GM20000 (cell line): ENCODE data around the gene TMPRSS11A.

ENCODE experiments used
- DNase-seq: peaks from one replicate; pipeline ENCODE4 v3.0.0; 2012; ENCODE audit warnings: low spot score
- CTCF ChIP-seq: IDR thresholded peaks from 2 replicates; pipeline ENCODE4 v1.5.1; 2012; ENCODE audit warnings: mild to moderate bottlenecking, control low read depth; ENCODE audit errors: extremely low read depth, missing control alignments

The TMPRSS11A gene

GRCh38 chr4:67954890-67955289, 8.4 kb downstream of the TMPRSS11A start:
- no peak for TF ChIP-seq CTCF
- no peak for DNase-seq

- TF ChIP-seq CTCF, result no peak
- no peak for DNase-seq
Observed at GRCh38 chr4:67941074-67941473, 22.2 kb downstream of the TMPRSS11A start.

GRCh38 chr4:67940506-67940905, 22.8 kb downstream of the TMPRSS11A start:
- no peak for TF ChIP-seq CTCF
- no peak for DNase-seq

GRCh38 chr4:67939195-67939594, 24.1 kb downstream of the TMPRSS11A start:
- no peak for DNase-seq
- no peak for TF ChIP-seq CTCF

- TF ChIP-seq CTCF, result no peak
- no peak for DNase-seq
Observed at GRCh38 chr4:67935888-67936287, 27.4 kb downstream of the TMPRSS11A start.

- DNase-seq, result no peak
- no peak for TF ChIP-seq CTCF
Observed at GRCh38 chr4:67934628-67935027, 28.7 kb downstream of the TMPRSS11A start.

- DNase-seq, result no peak
Observed at GRCh38 chr4:67933755-67934154, 29.5 kb downstream of the TMPRSS11A start.

More at GRCh38 chr4:67933755-67934154, 29.5 kb downstream of the TMPRSS11A start:
- TF ChIP-seq CTCF, result no peak
